ENCODE data around the gene PTPRT.

DNA sequence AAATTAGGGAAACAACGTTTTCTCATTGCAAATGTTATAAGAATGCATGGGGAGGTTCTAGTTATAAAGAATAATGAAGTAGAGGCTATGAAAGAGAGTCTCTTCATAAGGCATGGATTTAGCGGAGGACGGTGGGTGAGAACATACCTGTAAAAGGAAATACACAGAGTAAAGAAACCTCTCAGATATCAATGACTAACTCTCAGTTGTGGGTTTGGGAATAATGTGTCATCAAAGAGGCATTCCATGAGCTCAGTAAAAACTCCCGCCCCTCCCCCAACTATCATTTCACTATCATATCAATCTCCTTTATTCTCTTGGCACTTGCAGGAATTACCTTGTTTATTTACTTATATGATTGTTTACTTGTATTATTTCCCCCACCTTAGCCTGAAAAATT lies 695.4 kb downstream of the PTPRT start:
- TF ChIP-seq, protein P1, sequence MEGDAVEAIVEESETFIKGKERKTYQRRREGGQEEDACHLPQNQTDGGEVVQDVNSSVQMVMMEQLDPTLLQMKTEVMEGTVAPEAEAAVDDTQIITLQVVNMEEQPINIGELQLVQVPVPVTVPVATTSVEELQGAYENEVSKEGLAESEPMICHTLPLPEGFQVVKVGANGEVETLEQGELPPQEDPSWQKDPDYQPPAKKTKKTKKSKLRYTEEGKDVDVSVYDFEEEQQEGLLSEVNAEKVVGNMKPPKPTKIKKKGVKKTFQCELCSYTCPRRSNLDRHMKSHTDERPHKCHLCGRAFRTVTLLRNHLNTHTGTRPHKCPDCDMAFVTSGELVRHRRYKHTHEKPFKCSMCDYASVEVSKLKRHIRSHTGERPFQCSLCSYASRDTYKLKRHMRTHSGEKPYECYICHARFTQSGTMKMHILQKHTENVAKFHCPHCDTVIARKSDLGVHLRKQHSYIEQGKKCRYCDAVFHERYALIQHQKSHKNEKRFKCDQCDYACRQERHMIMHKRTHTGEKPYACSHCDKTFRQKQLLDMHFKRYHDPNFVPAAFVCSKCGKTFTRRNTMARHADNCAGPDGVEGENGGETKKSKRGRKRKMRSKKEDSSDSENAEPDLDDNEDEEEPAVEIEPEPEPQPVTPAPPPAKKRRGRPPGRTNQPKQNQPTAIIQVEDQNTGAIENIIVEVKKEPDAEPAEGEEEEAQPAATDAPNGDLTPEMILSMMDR (IDR thresholded peaks at IDR 0.05) = no peak
- no peak for TF ChIP-seq POLR2AphosphoS5 (IDR thresholded peaks at IDR 0.05; ENCODE audit: low read depth, low read length)
- TF ChIP-seq, protein P2, sequence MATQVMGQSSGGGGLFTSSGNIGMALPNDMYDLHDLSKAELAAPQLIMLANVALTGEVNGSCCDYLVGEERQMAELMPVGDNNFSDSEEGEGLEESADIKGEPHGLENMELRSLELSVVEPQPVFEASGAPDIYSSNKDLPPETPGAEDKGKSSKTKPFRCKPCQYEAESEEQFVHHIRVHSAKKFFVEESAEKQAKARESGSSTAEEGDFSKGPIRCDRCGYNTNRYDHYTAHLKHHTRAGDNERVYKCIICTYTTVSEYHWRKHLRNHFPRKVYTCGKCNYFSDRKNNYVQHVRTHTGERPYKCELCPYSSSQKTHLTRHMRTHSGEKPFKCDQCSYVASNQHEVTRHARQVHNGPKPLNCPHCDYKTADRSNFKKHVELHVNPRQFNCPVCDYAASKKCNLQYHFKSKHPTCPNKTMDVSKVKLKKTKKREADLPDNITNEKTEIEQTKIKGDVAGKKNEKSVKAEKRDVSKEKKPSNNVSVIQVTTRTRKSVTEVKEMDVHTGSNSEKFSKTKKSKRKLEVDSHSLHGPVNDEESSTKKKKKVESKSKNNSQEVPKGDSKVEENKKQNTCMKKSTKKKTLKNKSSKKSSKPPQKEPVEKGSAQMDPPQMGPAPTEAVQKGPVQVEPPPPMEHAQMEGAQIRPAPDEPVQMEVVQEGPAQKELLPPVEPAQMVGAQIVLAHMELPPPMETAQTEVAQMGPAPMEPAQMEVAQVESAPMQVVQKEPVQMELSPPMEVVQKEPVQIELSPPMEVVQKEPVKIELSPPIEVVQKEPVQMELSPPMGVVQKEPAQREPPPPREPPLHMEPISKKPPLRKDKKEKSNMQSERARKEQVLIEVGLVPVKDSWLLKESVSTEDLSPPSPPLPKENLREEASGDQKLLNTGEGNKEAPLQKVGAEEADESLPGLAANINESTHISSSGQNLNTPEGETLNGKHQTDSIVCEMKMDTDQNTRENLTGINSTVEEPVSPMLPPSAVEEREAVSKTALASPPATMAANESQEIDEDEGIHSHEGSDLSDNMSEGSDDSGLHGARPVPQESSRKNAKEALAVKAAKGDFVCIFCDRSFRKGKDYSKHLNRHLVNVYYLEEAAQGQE (IDR thresholded peaks at IDR 0.05; ENCODE audit: insufficient read depth in 1 of 2, low read depth in 2 of 2, low read length in 1 of 2) = no peak

Measured in Panc1 (cell line).